Body of pancreas (tissue), 4 donors: ENCODE data around the gene SLC12A5. TPM values are rescaled to one million over a fixed set of nuclear protein-coding genes. Genes with fewer than 3 reads are reported as not detected.

Experiments
- ATAC-seq: fragments of 150-250 bp; one replicate; pipeline ENCODE4 v1.9.1; 2016
- DNase-seq, 4 donors: peaks; one replicate each; pipeline ENCODE4 v3.0.0-alpha.2; 2019
- H3K27ac ChIP-seq, 4 donors: fragments of 200-600 bp; sonication (generic); 1 replicate in 3 of 4; 2 replicates in 1 of 4; pipeline versions ENCODE4 v1.5.1 to v1.6.1; 2016 to 2019; ENCODE audit warnings: mild to moderate bottlenecking in 1 of 4, mixed read lengths in 1 of 4, moderate library complexity in 1 of 4
- H3K27me3 ChIP-seq, 2 donors: fragments of 200-600 bp; sonication (generic); one replicate each; pipeline ENCODE4 v1.6.0; 2016; ENCODE audit warnings: mild to moderate bottlenecking in 1 of 2
- H3K36me3 ChIP-seq, 2 donors: fragments of 200-600 bp; sonication (generic); replicated peaks in 1 of 2; 2 replicates each; pipeline ENCODE4 v1.5.1; 2016; ENCODE audit warnings: low read depth in 2 of 2; ENCODE audit not compliant: insufficient read depth in 1 of 2
- H3K4me1 ChIP-seq: fragments of 200-600 bp; sonication (generic); one replicate; pipeline ENCODE4 v1.6.0; 2016
- H3K4me3 ChIP-seq, 2 donors: fragments of 200-600 bp; sonication (generic); 1 replicate in 1 of 2; 2 replicates in 1 of 2; pipeline ENCODE4 v1.5.1; 2016 to 2019
- H3K9me3 ChIP-seq, 3 donors: fragments of 200-600 bp; sonication (generic); 1 replicate in 2 of 3; 2 replicates in 1 of 3; pipeline ENCODE4 v1.5.1; 2016
- POLR2A ChIP-seq, 3 donors: fragments of 450-650 bp; IDR thresholded peaks; one replicate each; pipeline ENCODE4 v1.6.1; 2016; ENCODE audit warnings: antibody characterized with exemption in 3 of 3, mild to moderate bottlenecking in 2 of 3
- WGBS, 2 donors: methylation state at CpG; one replicate each; pipeline ENCODE4 v1.1.5; 2017; 5-methylcytosine and 5-hydroxymethylcytosine counted together
- intact Hi-C: fragments of 100-400 bp; cut with DNase I; formaldehyde crosslinking; loops from one replicate; pipeline ENCODE4 v1.15.1; 2023
- total RNA-seq, 2 donors: library from RNA; depleted of rRNA; stranded (reverse); fragments of >200 nt; gene quantifications; one replicate each; pipeline ENCODE4 v1.1.0, GENCODE V29; 2016
- TF ChIP-seq, protein P1 (sequence below), 7 experiments: fragments of 450-650 bp in 4 of 7; fragments of 200-600 bp in 3 of 7; sonication (generic) in 3 of 7; IDR thresholded peaks; one replicate each; pipeline ENCODE4 v1.5.1; 2016 to 2019; ENCODE audit warnings: antibody characterized with exemption in 7 of 7

Gene SLC12A5
- total RNA-seq, 2 donors from 2014 or later = not detected

DNA sequence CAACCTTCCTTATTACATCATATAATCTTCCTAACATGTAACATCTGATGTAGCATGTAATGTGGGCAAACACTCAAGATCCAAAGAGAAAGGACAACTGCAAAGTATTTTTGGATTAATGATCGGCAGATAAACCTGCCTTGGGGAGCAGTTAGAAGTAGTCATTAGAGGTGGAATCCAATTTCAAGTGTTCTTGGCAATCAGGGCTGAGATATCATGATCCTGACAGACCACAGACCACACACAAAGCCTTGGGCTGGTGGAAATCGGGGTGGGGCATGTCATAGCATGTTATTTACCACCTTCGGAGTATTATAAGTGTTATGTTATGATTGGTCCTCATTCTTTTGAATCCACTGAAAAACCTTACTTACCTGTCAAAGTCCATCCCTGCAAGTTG is 44.4 kb downstream of the SLC12A5 start:
- Histone ChIP-seq H3K27me3 (no peaks in the 10 kb centered on the region), H3K4me1 (no peaks in the 10 kb centered on the region), H3K9me3 (no peaks in the 10 kb centered on the region), H3K4me3 (no peak overlapping the region), H3K27ac (no peak overlapping the region), H3K36me3 (peaks cover 4 to 11% of the 10 kb centered on the region in 2 donors)
- TF ChIP-seq, protein P1, sequence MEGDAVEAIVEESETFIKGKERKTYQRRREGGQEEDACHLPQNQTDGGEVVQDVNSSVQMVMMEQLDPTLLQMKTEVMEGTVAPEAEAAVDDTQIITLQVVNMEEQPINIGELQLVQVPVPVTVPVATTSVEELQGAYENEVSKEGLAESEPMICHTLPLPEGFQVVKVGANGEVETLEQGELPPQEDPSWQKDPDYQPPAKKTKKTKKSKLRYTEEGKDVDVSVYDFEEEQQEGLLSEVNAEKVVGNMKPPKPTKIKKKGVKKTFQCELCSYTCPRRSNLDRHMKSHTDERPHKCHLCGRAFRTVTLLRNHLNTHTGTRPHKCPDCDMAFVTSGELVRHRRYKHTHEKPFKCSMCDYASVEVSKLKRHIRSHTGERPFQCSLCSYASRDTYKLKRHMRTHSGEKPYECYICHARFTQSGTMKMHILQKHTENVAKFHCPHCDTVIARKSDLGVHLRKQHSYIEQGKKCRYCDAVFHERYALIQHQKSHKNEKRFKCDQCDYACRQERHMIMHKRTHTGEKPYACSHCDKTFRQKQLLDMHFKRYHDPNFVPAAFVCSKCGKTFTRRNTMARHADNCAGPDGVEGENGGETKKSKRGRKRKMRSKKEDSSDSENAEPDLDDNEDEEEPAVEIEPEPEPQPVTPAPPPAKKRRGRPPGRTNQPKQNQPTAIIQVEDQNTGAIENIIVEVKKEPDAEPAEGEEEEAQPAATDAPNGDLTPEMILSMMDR (IDR thresholded peaks at IDR 0.05) = no peak
- no peak for TF ChIP-seq POLR2A (IDR thresholded peaks at IDR 0.05)
- intact Hi-C loops = no loop called here
- 94 to 98% methylated on average over 3 of the region's 3 CpGs for WGBS, 2 donors
- ATAC-seq (no peak), DNase-seq (no peak)

DNA sequence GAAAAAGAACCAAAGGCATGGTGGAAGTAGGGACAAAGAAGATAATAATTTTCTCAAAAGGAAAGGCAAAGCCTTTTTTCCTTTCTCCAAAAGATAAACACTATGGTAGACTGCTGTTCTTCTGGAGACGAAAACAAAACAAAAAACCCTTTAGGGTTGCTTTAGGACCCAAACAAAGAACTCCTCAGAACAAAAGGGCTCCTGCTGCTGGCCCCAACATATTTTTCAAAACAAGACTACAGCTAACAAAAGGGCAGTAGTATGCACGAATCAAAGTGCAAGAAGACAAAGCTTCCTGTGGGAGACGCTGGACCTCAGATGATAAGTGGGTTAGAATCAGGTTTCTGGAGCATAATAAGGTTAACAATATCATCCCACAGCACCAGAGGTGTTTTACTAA is 45.0 kb downstream of the SLC12A5 start:
- no peak overlapping the region for H3K27ac ChIP-seq
- no peak for DNase-seq
- no peaks in the 10 kb centered on the region for H3K4me1 ChIP-seq
- H3K36me3 ChIP-seq = peaks cover 4 to 13% of the 10 kb centered on the region in 2 donors
- H3K9me3 ChIP-seq = no peaks in the 10 kb centered on the region
- TF ChIP-seq, protein P1 (IDR thresholded peaks at IDR 0.05) = no peak
- no peak for TF ChIP-seq POLR2A (IDR thresholded peaks at IDR 0.05)
- WGBS, 2 donors = 72 to 91% methylated on average over 3 of the region's 3 CpGs
- no peak overlapping the region for H3K4me3 ChIP-seq
- intact Hi-C loops = no loop called here
- no peaks in the 10 kb centered on the region for H3K27me3 ChIP-seq
- no peak for ATAC-seq

DNA sequence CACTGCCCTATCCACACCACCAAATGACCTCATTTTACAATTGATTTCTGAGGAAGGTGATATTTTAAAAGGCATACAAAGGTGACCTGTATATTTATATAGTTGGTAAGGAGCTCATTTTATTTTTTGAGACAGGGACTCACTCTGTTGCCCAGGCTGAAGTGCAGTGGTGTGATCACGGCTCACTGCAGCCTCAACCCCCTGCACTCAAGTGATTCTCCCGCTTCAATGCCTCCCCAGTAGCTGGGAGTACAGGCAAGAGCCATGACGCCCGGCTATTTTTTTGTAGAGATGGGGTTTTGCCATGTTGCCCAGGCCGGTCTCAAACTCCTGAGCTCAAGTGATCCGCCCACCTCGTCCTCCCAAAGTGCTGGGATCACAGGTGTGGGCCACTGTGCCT is 47.8 kb downstream of the SLC12A5 start:
- Histone ChIP-seq H3K9me3 (no peaks in the 10 kb centered on the region), H3K27me3 (no peaks in the 10 kb centered on the region), H3K4me1 (peaks cover 5% of the 10 kb centered on the region), H3K27ac (no peak overlapping the region), H3K4me3 (no peak overlapping the region), H3K36me3 (peaks cover 0 to 13% of the 10 kb centered on the region in 2 donors)
- intact Hi-C loops = no loop called here
- WGBS, 2 donors = 86 to 87% methylated on average over 7 of the region's 7 CpGs
- ATAC-seq (no peak), DNase-seq (no peak)
- no peak for TF ChIP-seq POLR2A (IDR thresholded peaks at IDR 0.05)
- TF ChIP-seq, protein P1 (IDR thresholded peaks at IDR 0.05) = no peak

DNA sequence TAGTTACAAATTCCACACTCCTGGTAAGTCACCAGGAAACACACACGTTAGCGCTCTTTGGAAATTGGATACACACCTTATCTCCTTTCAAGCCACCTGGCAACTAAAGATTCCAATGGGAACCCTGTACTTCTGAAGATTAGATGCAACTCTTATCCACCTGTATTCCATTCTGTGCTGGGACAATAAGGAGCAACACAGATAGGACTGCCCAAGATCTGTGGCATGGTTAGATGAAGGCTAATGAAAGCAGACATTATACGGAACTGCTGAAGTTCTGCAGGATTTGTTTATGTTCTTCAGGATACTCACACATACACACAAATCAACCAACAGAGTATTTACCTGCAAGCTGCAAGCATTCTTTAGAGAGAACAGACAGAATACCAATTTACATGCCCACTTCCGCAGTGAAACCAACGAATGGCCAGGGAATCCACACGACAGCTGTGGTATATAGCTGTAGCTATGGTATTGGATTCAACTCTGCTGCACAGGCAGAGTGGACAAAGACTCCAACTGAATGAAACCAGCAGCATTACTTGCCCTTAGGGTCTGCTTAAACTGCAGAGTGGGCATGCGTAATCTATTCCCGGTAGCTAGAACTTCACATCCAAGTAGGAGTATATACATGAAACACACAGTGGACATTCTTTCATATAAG is 48.8 kb downstream of the SLC12A5 start:
- ATAC-seq = no peak
- no peak for DNase-seq

More for the DNA sequence above, 48.8 kb downstream of the SLC12A5 start:
- H3K9me3 ChIP-seq = no peaks in the 10 kb centered on the region
- 79 to 80% methylated on average over 8 of the region's 8 CpGs for WGBS, 2 donors
- no peak overlapping the region for H3K27ac ChIP-seq
- no peaks in the 10 kb centered on the region for H3K27me3 ChIP-seq
- TF ChIP-seq POLR2A (IDR thresholded peaks at IDR 0.05) = no peak
- TF ChIP-seq, protein P1 (IDR thresholded peaks at IDR 0.05) = no peak
- H3K4me3 ChIP-seq = no peak overlapping the region
- peaks cover 0 to 13% of the 10 kb centered on the region in 2 donors for H3K36me3 ChIP-seq
- H3K4me1 ChIP-seq = peaks cover 8% of the 10 kb centered on the region
- intact Hi-C loops = no loop called here
